ENCODE results near the gene PGA5. TPM values are rescaled to one million over a fixed set of nuclear protein-coding genes. Genes with fewer than 3 reads are reported as not detected.
A peak's percentile ranks its signal among the peaks of the same experiment; 100 is the strongest.

Gene PGA5
- total RNA-seq, 2 experiments from 2014 or later, result not detected

DNA sequence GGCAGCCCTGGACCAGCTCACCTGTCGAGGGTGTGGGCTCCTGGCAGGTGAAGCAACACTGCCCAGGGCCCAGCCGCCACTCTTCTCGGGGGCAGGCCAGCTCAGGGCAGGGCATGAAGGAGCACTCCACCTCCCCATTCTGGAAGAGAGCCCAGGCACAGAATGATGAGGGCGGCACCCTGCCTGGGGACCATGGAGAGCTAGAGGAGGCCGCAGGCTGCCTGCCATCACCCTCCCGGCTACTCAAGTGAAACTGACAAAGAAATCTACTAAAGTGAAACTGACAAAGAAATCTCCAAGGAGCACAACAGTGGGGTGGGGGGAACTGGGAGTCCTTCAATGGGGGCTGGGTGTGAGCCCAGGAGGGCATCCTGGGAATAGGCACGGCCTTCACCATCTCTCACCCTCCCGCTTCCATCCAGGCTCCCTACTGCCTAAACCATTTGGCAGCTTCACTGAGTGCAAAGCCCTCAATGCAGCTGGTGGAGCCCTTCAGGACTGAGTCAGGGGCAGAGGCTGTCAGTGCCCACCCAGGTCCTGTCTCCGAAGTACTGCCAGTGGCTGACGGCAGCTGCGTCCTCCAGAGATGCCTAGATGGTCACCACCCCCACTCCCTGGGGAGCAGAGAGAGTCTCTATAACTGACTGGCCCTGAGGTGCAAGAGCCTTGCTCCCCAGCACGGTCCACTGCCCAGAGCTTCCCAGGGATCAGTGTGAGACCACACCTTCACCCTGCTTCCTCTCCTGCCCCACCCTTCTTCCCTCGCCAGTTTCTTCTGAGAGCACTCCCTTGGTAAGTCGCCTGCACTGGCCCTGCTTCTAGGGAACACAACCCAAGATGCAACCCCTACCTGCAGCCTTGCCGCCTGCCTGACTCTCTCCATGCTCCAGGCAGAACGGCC lies 32.5 kb downstream of the PGA5 start:
- no peak for DNase-seq
- Mint-ChIP-seq H3K4me1 (ENCODE audit: low read depth) (peaks cover 6% of the 10 kb centered on the region), H3K4me3 (no peak overlapping the region), H3K36me3 (no peaks in the 10 kb centered on the region), H3K27me3 (peaks cover 2% of the 10 kb centered on the region), H3K27ac (no peak overlapping the region), H3K9me3 (no peaks in the 10 kb centered on the region)
- ChIA-PET CTCF (interaction anchor here (0.9 kb wide), 1 partner anchor 112 kb away, joined by 3 read pairs; no protein-coding TSS in a partner anchor), POLR2A (no interaction called here)
- intact Hi-C loops (cut with micrococcal nuclease), result no loop called here

DNA sequence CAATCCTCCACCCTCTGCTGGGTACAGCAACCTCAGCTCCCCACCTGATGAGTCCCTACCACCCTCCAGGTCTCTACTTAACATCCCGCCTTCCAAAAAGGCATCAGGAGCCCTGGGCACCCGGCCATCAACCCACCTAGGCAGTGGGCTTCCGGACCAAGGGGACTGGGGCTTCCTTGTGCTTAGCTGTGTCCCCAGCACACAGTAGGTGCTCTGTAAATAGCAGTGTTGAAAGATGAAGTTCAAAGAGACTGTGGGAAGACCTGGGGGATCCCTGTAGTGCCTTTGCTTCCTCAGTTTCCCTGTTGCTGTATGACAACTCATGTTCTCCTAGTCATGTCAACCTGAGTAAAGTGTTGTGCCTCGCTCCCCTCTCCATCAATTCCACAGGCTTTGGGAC lies 33.1 kb downstream of the PGA5 start:
- Mint-ChIP-seq H3K9me3 (no peaks in the 10 kb centered on the region), H3K36me3 (no peaks in the 10 kb centered on the region), H3K4me1 (ENCODE audit: low read depth) (peaks cover 6% of the 10 kb centered on the region), H3K4me3 (no peak overlapping the region), H3K27ac (no peak overlapping the region), H3K27me3 (no peaks in the 10 kb centered on the region)
- intact Hi-C loops (cut with micrococcal nuclease), result no loop called here
- POLR2A ChIA-PET, result no interaction called here
- CTCF ChIA-PET, result no interaction called here
- no peak for DNase-seq

DNA sequence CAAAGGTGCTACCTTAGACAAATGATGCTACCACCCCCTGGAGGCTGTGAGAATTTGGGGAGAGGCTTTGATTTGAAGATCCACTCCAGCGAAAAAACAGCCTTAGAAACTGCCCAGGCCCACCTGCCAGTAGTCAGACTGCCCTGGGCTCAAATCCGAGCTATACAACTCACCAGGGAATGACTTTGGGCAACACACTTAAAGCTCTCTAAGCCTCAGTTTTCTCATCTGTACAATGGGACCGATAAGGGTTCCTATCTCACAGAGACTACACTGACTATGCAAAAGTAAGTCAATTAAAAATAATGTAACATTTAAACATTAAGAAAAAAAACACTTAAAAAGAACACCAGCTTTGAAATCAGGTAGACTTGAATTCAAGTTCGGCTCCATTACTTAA lies 34.2 kb downstream of the PGA5 start:
- intact Hi-C loops (cut with micrococcal nuclease), result no loop called here
- no peak for DNase-seq
- Mint-ChIP-seq H3K9me3 (no peaks in the 10 kb centered on the region), H3K4me1 (ENCODE audit: low read depth) (peaks cover 5% of the 10 kb centered on the region), H3K27me3 (no peaks in the 10 kb centered on the region), H3K27ac (no peak overlapping the region), H3K4me3 (no peak overlapping the region), H3K36me3 (no peaks in the 10 kb centered on the region)
- ChIA-PET CTCF (no interaction called here), POLR2A (interaction anchor here (0.8 kb wide), 1 partner anchor 87 kb away, joined by 3 read pairs; the partner anchor contains the start of gene TMEM138)

DNA sequence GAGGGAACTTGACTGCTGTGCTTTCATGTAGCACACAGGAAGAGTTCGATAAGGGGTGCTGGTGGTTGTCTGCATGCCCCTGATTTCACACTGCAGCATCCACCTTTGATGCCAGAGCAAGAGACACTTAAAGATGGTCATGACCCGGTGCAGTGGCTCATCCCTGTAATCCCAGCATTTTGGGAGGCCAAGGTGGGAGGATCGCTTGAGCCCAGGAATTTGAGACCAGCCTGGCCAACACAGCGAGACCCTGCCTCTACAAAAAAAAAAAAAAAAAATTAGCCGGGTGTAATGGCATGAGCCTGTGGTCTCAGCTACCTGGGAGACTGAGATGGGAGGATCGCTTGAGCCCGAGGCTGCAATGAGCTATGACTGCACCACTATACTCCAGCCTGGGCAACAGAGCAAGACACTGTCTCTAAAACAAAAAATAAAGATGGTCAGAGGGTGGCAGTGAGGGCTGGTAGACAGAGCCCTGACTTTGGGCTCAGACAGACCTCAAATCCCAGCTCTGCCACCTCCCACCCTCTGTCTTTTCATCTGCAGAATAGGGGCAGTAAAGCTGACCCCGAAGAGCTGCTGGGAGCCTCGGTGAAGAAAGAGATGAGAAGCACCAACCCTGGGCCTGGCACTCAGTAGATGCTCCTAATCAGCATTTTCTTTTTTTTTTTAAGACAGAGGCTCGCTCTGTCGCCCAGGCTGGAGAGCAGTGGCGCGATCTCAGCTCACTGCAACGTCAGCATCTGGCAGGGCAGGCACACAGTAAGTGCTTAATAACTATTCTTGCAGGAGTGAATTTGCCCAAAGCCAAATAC lies 36.4 kb downstream of the PGA5 start:
- Mint-ChIP-seq H3K36me3 (no peaks in the 10 kb centered on the region), H3K4me3 (no peak overlapping the region), H3K9me3 (no peaks in the 10 kb centered on the region), H3K27me3 (no peaks in the 10 kb centered on the region), H3K27ac (no peak overlapping the region), H3K4me1 (ENCODE audit: low read depth) (no peaks in the 10 kb centered on the region)
- no peak for DNase-seq
- intact Hi-C loops (cut with micrococcal nuclease), result no loop called here
- ChIA-PET CTCF (interaction anchor here (1.3 kb wide), 1 partner anchor 59 kb away, joined by 3 read pairs; no protein-coding TSS in a partner anchor), POLR2A (no interaction called here)

DNA sequence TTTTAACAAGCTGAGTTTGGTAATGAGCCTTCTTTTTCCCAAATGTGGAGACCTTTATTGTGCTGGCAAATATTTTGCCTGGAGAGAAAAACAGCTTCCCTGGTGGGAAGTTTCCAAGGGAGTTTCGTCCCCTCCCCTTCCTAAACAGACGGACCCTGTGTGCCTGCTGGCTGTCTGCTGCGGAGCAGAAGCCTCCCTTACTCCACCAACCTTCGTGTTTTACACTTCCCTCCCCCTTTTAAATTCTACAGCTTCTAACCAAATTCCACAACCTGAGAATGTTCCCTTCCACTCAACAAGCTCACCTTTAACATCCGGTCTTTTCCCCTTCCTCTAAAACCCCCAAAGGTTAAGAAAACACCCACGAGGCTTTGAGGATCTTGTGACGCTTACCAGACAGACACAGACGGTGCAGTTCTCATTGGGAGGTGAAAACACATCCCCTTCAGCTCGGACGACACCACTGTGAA lies 37.1 kb downstream of the PGA5 start:
- Mint-ChIP-seq H3K27me3 (no peaks in the 10 kb centered on the region), H3K4me3 (no peak overlapping the region), H3K4me1 (ENCODE audit: low read depth) (no peaks in the 10 kb centered on the region), H3K36me3 (no peaks in the 10 kb centered on the region), H3K27ac (no peak overlapping the region), H3K9me3 (no peaks in the 10 kb centered on the region)
- ChIA-PET CTCF (interaction anchor here (1.3 kb wide), 1 partner anchor 58 kb away, joined by 3 read pairs; no protein-coding TSS in a partner anchor), POLR2A (no interaction called here)
- intact Hi-C loops (cut with micrococcal nuclease), result no loop called here
- no peak for DNase-seq

DNA sequence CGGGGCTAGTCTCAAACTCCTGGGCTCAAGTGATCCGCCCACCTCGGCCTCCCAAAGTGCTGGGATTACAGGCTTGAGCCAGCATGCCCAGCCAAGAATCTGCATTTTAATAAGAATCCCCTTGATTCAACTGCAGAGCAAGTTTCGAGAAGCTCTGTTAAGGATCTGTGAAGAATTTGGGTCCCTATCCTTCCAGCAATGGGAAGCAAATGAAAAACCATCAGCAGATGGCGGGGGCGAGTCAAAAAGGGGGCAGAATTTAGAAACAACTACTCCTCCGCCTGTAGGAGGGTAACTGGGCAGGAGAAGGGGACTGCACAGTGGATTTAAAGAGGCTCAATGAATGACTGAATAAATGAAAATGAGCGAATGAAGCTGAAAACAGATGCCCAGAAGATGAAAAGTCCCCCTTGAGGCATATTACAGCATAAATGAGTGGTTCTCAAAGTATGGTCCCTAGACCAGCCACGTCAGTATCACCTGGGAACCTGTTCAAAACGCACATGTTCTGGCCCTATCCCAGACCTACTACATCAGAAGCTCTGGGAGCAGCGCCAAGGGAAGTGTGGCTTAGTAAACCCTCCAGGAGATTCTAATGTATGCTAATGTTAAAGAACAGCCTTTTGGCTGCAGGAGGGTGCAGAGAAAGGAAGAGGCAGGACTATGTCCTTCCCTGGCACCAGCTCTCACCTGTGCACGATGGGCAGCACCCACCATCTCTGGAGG lies 39.1 kb downstream of the PGA5 start:
- no peak overlapping the region for H3K4me3 Mint-ChIP-seq
- H3K9me3 Mint-ChIP-seq, result no peaks in the 10 kb centered on the region
- no peaks in the 10 kb centered on the region for H3K27me3 Mint-ChIP-seq
- intact Hi-C loops (cut with micrococcal nuclease), result no loop called here
- CTCF ChIA-PET, result interaction anchor here (1.0 to 1.1 kb wide), 2 partner anchors 25 to 105 kb away, joined by 3 read pairs; no protein-coding TSS in a partner anchor
- POLR2A ChIA-PET, result no interaction called here
- no peaks in the 10 kb centered on the region for H3K4me1 Mint-ChIP-seq (ENCODE audit: low read depth)
- DNase-seq, result no peak
- H3K27ac Mint-ChIP-seq, result no peak overlapping the region
- no peaks in the 10 kb centered on the region for H3K36me3 Mint-ChIP-seq

DNA sequence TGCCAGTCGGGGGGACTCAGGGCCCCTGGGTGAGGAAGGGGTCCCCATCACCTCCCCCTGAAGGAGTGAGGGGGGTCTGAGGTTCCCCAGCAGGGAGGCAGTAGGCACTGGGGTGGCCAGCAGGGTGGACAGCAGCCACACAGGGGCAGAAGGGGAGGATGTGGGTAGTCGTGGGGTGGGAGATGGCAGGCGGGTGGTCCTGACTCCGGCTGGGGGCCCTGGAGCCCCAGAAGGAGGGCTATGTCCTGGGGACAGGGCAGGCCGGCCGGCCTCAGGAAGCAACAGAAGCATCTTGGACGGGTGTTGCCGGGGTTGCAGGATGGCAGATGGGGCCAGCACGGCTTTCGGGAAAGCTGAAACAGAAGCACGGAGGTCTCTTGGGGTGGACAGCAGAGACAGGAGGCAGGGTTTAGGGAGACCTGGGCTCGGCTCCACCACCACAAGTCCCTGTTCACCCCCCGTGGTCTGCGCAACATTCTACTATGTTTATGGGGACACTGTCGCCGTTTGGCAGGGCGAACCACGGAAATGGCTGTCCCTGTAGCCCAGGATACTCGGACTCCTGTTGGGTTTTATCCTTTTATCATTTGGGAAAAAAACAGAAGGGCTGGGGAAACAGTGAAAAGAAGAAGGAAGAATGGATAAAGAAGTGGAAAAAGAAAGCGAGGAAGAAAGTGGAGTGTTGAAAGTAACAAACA lies 40.1 kb downstream of the PGA5 start:
- no peak for DNase-seq
- Mint-ChIP-seq H3K4me3 (no peak overlapping the region), H3K27me3 (no peaks in the 10 kb centered on the region), H3K36me3 (no peaks in the 10 kb centered on the region), H3K27ac (no peak overlapping the region), H3K4me1 (ENCODE audit: low read depth) (no peaks in the 10 kb centered on the region), H3K9me3 (no peaks in the 10 kb centered on the region)
- ChIA-PET CTCF (interaction anchor here (1.1 kb wide), 1 partner anchor 104 kb away, joined by 3 read pairs; no protein-coding TSS in a partner anchor), POLR2A (no interaction called here)
- intact Hi-C loops (cut with micrococcal nuclease), result no loop called here

DNA sequence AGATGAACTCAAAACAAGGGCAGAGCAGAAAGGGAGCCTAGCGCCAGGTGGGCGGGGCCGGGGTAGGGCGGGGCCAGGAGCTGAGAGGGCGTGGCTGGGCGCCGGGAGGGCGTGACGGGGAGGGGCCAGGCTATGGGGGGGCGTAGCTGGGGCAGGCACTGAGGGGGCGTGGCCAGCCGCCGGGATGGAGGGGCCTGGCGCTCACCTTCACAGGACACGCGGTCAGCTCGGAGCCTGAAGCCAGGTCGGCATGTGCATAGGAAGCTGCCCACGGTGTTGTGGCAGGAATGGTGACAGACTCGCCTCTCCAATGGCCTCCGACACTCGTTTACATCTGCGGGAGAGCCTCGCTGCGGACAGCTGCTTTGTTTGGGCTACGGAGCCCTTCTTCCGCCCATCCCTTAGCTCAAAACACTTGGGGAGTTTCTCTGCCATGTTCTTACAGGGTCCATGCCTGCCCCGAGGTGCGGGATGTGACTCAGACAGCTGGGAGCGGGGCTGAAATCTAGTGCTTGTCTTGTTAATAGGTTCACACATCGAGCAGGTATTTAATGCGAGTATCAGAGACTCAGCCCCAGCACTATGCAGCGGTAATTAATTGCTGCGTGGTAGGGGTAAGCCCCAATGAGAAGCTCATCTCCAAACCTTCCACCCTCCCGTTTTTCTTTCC lies 40.7 kb downstream of the PGA5 start:
- H3K27ac Mint-ChIP-seq, result no peak overlapping the region
- no peak overlapping the region for H3K4me3 Mint-ChIP-seq
- peak; percentile 36 for DNase-seq
- H3K36me3 Mint-ChIP-seq, result no peaks in the 10 kb centered on the region
- no peaks in the 10 kb centered on the region for H3K27me3 Mint-ChIP-seq
- intact Hi-C loops (cut with micrococcal nuclease), result no loop called here
- no peaks in the 10 kb centered on the region for H3K9me3 Mint-ChIP-seq
- POLR2A ChIA-PET, result no interaction called here
- no peaks in the 10 kb centered on the region for H3K4me1 Mint-ChIP-seq (ENCODE audit: low read depth)
- CTCF ChIA-PET, result no interaction called here

DNA sequence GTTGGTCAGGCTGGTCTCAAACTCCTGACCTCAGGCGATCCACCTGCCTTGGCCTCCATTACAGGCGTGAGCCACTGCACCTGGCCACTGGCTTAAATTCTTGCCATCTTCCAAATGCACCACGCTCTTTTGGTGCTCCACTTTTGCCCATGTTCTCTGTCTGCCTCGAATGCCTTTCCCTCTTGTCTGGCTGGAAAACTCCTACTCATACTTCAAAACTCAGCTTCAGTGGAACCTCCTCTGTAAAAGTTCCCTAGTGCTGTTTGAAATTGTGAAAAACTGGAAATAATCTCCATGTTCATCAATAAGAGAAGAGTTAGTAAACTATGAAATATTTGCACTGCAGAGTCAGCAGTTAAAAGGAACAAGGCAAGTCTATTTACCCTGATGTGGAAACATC lies 42.6 kb downstream of the PGA5 start:
- H3K27me3 Mint-ChIP-seq, result no peaks in the 10 kb centered on the region
- intact Hi-C loops (cut with micrococcal nuclease), result no loop called here
- no peaks in the 10 kb centered on the region for H3K36me3 Mint-ChIP-seq
- no peaks in the 10 kb centered on the region for H3K9me3 Mint-ChIP-seq
- no peaks in the 10 kb centered on the region for H3K4me1 Mint-ChIP-seq (ENCODE audit: low read depth)
- ChIA-PET POLR2A (no interaction called here), CTCF (no interaction called here)
- no peak overlapping the region for H3K27ac Mint-ChIP-seq
- no peak overlapping the region for H3K4me3 Mint-ChIP-seq
- no peak for DNase-seq

DNA sequence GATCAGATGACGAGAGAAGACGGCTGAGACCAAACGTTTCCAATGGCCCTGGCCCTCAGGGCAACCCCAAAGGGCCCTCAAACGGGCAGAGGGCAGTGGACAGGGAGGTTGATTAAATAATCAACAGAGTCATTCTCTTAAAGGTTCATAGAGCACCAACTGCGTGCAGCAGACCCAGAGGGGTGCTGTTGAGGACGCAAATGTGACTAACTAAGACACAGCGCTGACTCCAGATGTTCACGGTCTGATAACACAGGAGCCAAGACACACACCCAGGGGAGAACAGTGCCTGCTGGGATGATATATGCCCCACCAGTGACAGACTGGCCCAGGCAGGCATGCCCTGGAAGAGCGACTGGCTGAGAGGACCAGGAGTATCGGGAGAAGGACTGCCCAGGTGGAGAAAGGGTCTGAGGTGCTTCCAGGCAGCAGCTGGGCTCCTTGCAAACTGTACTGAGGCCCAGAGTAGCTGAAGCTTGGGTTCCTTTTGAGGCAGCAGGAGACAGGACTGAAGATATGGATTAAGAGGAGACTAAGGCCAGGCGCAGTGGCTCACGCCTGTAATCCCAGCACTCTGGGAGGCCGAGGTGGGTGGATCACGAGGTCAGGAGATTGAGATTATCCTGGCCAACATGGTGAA lies 46.5 kb downstream of the PGA5 start:
- no peak for DNase-seq
- Mint-ChIP-seq H3K27ac (no peak overlapping the region), H3K4me3 (no peak overlapping the region), H3K36me3 (no peaks in the 10 kb centered on the region), H3K4me1 (ENCODE audit: low read depth) (no peaks in the 10 kb centered on the region), H3K9me3 (no peaks in the 10 kb centered on the region), H3K27me3 (peaks cover 4% of the 10 kb centered on the region)
- CTCF ChIA-PET, result interaction anchor here (1.3 kb wide), 1 partner anchor 97 kb away, joined by 3 read pairs; no protein-coding TSS in a partner anchor
- intact Hi-C loops (cut with micrococcal nuclease), result no loop called here
- POLR2A ChIA-PET, result no interaction called here
